GM12864 (cell line): ENCODE data around the gene EOMES.

Experiments used
- DNase-seq: peaks from one replicate; pipeline ENCODE4 v3.0.0-alpha.2; 2011; ENCODE audit warnings: low read depth
- H3K4me3 ChIP-seq: 2 replicates; pipeline ENCODE4 v1.5.1; 2011; ENCODE audit warnings: mild to moderate bottlenecking, low read depth, low read length, control low read depth
- TF ChIP-seq, protein P1 (sequence below): IDR thresholded peaks from 2 replicates; pipeline ENCODE4 v1.5.1; 2011; ENCODE audit warnings: low read depth, mild to moderate bottlenecking, moderate library complexity, low read length, control low read depth, inconsistent platforms; ENCODE audit errors: missing control alignments

Gene EOMES

DNA sequence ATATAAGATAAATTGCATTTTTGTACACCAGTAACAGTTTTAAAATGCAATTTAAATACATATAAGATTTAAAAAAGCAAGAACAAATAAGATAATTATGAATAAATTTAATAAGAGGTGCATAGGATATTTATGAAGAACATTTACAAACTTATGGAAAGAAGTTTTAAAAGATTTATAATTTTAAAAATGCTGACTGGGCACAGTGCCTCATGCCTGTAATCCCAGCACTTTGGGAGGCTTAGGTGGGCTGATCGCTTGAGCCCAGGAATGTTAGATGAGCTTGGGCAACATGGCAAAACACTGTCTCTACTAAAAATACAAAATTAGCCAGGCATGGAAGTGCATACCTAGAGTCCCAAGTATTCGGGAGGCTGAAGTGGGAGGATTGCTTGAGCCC lies 37.8 kb downstream of the EOMES start:
- H3K4me3 ChIP-seq: no peak overlapping the region
- TF ChIP-seq, protein P1, sequence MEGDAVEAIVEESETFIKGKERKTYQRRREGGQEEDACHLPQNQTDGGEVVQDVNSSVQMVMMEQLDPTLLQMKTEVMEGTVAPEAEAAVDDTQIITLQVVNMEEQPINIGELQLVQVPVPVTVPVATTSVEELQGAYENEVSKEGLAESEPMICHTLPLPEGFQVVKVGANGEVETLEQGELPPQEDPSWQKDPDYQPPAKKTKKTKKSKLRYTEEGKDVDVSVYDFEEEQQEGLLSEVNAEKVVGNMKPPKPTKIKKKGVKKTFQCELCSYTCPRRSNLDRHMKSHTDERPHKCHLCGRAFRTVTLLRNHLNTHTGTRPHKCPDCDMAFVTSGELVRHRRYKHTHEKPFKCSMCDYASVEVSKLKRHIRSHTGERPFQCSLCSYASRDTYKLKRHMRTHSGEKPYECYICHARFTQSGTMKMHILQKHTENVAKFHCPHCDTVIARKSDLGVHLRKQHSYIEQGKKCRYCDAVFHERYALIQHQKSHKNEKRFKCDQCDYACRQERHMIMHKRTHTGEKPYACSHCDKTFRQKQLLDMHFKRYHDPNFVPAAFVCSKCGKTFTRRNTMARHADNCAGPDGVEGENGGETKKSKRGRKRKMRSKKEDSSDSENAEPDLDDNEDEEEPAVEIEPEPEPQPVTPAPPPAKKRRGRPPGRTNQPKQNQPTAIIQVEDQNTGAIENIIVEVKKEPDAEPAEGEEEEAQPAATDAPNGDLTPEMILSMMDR: no peak
- no peak for DNase-seq

DNA sequence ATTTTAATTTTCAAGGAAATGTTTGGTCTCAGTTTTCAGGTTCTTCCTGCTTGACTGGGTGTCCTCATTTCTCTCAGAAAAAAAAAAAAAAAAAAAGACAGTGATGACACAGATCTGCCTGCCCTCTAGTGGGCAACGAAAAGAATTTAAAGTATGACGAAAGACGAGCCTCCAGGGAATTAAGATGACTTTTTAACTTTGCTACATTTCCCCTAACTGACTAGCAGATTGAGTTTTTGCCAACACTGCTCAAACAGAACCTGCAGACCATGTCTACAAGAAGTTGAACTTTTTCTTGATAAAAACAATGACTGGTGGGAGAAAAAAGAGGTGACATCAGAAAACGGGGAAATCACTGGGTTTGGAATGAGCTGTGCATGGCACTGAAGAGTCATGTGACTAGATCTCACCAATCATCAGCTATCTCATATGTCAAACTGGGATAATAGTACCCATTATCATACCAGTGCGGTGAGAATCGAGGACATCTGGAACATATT lies 40.8 kb downstream of the EOMES start:
- DNase-seq: peak; percentile 8
- TF ChIP-seq, protein P1: peak; percentile 63

DNA sequence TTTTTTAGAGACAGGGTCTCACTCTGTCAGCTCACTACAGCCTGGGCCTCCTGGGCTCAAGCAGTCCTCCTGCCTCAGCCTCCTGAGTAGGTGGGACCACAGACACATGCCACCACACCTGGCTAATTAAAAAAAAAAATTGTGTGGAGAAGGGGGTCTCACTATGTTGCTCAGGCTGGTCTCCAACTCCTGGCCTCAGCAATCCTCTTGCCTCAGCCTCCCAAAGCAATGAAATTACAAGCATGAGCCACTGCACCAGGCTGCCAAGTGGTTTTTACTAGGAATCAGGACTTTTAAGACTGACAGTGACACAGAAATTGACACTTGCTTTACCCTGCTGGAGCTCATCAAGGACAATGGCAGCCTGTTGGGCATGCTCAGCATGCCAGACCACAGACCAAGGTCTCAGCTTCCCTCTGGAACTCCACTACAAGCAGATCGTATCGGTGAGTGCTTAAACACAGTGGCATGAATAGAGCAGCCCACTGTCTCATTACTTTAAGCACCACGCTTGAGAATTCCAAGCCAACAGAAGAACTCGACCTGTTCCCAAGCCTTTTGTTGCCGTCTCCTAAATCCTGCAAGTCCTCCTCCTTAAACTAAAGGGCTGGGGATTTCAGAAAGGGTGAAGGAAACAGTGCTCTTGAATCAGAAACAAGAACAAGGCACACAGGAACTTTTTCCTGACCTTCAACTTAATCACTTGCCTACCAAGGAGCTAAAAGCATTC lies 41.4 kb downstream of the EOMES start:
- TF ChIP-seq, protein P1: no peak
- DNase-seq: no peak
- H3K4me3 ChIP-seq: no peak overlapping the region

More for the DNA sequence above, 40.8 kb downstream of the EOMES start:
- no peak overlapping the region for H3K4me3 ChIP-seq

DNA sequence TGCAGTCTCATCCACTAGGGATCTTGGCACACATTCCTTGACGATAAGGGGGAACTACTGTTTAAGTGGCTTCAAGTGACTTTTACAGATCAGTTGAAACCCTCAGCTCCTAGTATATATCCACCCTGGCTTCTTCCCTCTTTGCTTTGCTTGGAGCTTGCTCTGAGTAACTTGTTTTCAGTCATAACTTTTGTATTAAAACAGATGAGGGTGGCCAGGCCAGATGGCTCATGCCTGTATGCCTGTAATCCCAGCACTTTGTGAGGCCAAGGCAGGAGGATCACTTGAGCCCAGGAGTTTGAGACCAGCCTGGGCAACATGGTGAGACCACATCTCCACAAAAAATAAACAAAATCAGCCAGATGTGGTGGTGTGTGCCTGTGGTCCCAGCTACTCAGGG lies 42.4 kb downstream of the EOMES start:
- TF ChIP-seq, protein P1: no peak
- DNase-seq: no peak
- H3K4me3 ChIP-seq: no peak overlapping the region

DNA sequence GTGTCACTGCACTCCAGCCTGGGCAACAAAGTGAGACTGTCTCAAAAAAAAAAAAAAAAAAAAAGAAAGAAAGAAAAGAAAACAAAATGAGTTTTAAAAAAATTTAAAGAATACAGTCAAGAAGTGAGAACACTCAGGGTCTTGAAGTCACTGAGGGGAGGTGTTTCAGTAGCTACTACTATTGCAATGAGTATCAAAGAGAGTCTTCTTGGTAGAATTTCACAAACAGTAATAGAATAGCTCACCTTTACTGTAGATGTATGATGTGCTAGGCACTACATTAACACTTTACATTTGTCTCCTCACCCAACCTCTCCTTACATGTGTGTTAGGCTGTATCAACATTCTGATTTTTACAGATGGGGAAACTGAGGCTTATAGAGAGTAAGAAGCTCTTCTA lies 43.9 kb downstream of the EOMES start:
- DNase-seq: no peak

DNA sequence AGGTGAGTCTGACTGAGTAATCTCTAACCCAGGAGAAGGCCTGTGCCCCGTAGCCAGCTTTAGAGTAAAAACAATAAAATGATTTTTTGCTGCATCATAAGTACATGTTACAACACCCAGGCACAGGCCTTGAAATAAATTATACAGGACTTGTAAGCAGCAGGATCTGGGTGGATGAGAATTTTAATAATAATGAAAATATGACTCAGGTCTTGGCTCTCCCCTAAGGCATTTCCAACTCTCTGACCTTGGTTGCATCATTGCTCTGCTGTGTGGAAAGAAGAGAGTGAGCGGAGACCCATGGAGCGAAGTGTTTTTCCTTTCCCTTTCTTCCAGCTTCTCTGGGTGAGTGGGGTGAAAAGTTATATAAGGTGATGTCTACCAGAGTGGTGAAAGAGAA lies 44.6 kb downstream of the EOMES start:
- no peak overlapping the region for H3K4me3 ChIP-seq
- no peak for DNase-seq
- TF ChIP-seq, protein P1: no peak

More for the DNA sequence above, 43.9 kb downstream of the EOMES start:
- no peak overlapping the region for H3K4me3 ChIP-seq
- TF ChIP-seq, protein P1: no peak

DNA sequence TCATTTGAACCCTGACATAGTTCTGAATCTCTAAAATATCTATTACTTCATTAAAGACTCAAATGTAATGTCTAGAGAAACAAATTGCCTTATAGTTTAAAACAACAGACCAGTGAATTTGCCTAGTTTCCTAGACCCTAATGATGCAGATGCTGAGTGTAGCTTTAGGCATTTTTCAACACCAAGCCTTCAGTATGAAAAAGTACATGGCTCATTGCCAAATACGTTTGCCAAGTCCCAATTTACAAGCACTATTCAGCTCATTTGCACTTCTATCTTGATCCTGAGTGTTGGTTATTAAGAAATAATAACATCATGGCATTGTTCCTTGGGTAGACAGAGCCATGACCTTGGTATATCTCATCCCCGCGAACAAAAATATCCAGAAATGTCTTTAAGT lies 46.8 kb downstream of the EOMES start:
- H3K4me3 ChIP-seq: no peak overlapping the region
- DNase-seq: no peak
- TF ChIP-seq, protein P1: no peak
